Subcutaneous abdominal adipose tissue (tissue), 5 donors: ENCODE measurements around the gene KMT2C.
"Not testable (repeated sequence)": the region's sequence is repeated elsewhere in the genome, so short reads cannot be mapped to it uniquely, and the experiment has no call there.

ENCODE experiments used
- H3K27ac ChIP-seq: one replicate; pipeline ENCODE4 v1.7.0; 2013; ENCODE audit warnings: low read depth, mild to moderate bottlenecking, inconsistent platforms, low read length, moderate library complexity
- H3K27me3 ChIP-seq, 5 donors: one replicate each; pipeline ENCODE4 v1.7.0; 2013; ENCODE audit warnings: low read length in 5 of 5, inconsistent platforms in 1 of 5; ENCODE audit not compliant: control insufficient read depth in 5 of 5, insufficient read depth in 4 of 5
- H3K36me3 ChIP-seq, 5 donors: one replicate each; pipeline ENCODE4 v1.7.0; 2013; ENCODE audit warnings: low read length in 5 of 5; ENCODE audit not compliant: control insufficient read depth in 5 of 5, insufficient read depth in 5 of 5
- H3K4me1 ChIP-seq, 5 donors: one replicate each; pipeline ENCODE4 v1.7.0; 2013; ENCODE audit warnings: low read length in 5 of 5, mild to moderate bottlenecking in 3 of 5, moderate library complexity in 1 of 5; ENCODE audit not compliant: control insufficient read depth in 5 of 5, insufficient read depth in 5 of 5
- H3K4me3 ChIP-seq, 5 donors: one replicate each; pipeline ENCODE4 v1.7.0; 2013; ENCODE audit warnings: low read length in 5 of 5, low read depth in 1 of 5
- H3K9ac ChIP-seq, 5 donors: one replicate each; pipeline ENCODE4 v1.7.0; 2013; ENCODE audit warnings: low read length in 5 of 5, mild to moderate bottlenecking in 4 of 5, moderate library complexity in 3 of 5
- H3K9me3 ChIP-seq, 5 donors: one replicate each; pipeline ENCODE4 v1.7.0; 2013; ENCODE audit warnings: low read length in 5 of 5; ENCODE audit not compliant: control insufficient read depth in 5 of 5
- donor health status: healthy.
- donor health status: healthy.
- donor health status: healthy.
- donor health status: healthy.
- donor health status: healthy.

The KMT2C gene

DNA sequence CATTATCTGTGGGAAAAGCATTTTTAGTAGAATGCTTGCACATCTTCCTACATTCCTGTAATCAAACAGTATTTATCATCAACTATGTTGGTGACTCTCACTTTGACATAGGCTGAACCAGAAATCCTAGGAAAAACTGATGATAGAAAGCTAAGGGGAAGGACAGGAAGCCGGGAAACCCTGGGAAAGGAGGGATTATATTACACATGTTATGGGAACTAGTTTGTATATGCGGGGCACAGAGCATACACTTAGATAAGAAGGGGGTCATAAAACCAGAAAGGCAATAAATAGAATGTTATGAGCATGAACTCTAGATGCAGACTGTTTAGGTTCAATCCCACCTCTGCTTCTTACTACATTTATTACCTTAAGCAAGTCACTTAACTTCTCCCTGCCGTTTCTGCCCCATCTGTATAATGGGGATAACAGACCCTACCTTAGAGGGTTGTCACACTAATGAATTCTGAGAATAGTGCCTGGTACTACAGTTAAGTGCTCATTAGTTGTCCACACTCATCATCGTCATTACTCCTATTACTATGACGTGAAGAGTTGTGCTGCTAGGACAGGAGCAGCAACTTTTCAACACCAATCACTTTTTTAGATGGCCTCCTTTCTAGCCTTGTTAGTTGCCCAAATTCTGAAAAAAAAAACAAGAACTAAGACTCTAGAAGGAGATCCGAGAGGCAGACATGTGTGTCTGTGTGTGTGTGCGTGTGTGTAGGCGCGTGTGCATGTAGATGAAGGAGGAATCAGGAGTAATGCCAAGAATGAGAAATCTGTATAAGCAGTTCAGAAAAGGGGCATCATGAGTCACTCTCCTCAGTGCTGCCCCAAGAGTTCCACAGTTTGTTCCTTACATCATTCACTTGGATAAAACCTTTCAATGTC lies 52.2 kb downstream of the KMT2C start:
- Histone ChIP-seq H3K27ac (no peak overlapping the region), H3K4me3 (no peak overlapping the region), H3K9me3 (peaks cover 0 to 3% (median 0%) of the 10 kb centered on the region in 5 donors), H3K4me1 (peaks cover 0 to 12% (median 4%) of the 10 kb centered on the region in 5 donors), H3K36me3 (no peaks in the 10 kb centered on the region), H3K27me3 (no peaks in the 10 kb centered on the region), H3K9ac (no peak overlapping the region)

DNA sequence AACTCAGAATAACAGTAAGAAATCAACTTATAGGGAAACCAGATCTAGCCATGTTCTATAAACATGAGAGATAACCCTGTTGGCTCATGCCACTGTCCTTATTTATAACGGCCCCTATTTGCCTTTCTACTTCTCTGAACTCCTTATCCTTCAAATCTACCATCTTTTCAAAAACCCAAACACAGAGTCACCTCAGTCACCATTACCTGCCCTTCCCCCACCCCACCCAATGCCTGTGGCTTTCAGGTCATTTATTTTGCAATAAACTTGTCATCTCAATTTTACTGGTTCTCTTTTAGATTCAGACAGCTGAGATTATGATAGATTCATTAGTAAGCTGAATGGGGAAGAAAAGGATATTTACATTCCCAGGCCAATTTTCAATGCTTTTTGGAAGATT lies 53.6 kb downstream of the KMT2C start:
- Histone ChIP-seq H3K9me3 (peaks cover 0 to 3% (median 0%) of the 10 kb centered on the region in 5 donors), H3K9ac (no peak overlapping the region), H3K27me3 (no peaks in the 10 kb centered on the region), H3K4me1 (peaks cover 0 to 12% (median 4%) of the 10 kb centered on the region in 5 donors), H3K4me3 (no peak overlapping the region), H3K27ac (no peak overlapping the region), H3K36me3 (no peaks in the 10 kb centered on the region)

DNA sequence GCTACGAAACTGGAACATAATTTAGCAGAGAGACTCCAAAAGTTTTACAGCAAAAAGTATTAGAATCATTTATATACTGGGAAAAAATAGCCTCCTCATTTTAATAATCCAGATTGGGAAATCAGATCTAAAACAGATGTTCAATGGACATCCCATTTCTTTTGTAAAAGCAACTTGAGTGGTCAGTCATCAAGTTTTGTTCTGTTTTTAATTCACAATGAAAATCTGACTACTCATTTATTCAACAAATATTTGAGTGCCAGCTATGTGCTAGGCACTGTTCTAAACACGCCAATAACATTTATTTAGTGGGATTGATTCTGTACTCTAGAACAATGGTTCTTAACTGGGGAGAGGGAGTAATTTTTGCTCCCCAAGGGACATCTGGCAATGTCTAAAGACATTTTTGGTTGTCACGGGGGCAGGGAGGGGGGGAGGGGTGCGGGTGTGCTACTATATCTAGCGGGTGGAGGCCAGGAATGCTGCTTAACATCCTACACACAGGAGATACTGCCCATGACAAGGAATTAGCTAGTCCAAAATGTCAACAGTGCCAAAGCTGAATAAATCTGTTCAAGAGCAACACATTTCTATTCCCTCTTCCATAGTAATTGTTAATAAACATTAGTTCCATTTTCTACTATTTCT lies 54.7 kb downstream of the KMT2C start:
- H3K27me3 ChIP-seq, H3K4me3 ChIP-seq, H3K9ac ChIP-seq, H3K9me3 ChIP-seq, H3K36me3 ChIP-seq, H3K27ac ChIP-seq: not testable (repeated sequence)
- peaks cover 0 to 12% (median 4%) of the 10 kb centered on the region in 5 donors for H3K4me1 ChIP-seq

- H3K9ac ChIP-seq, H3K4me3 ChIP-seq, H3K9me3 ChIP-seq, H3K4me1 ChIP-seq, H3K27ac ChIP-seq, H3K27me3 ChIP-seq, H3K36me3 ChIP-seq: not testable (repeated sequence)
Measured at GRCh38 chr7:152378497-152378896, 57.3 kb downstream of the KMT2C start.

DNA sequence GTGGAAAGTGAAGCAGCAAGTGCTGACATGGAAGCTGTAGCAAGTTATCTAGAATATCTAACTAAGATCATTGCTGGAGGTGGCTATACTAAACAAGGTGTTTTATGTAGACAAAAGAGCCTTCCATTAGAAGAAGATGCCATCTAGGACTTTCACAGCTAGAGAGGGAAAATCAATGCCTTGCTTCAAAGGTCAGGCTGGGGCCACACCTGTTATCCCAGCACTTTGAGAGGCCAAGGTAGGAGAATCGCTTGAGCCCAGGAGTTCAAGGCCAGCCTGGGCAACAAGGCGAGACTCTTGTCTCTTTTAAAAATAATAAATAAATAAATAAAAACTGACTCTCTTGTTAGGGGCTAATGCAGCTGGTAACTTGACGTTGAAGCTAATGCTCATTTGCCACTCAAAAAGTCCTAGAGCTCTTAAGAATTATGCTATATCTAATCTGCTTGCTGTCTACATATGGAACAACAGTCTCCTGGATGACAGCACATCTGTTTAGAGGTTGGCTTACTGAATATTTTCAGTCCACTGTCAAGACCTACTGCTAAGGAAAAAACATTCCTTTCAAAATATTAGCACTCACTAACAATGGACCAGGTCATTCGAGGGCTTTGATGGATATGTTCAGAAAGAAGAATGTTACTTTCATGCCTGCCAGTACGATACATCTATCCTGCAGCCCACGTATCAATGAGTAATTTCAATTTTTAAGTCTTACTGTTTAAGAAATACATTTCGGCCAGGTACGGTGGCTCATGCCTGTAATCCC lies 58.9 kb downstream of the KMT2C start:
- H3K36me3 ChIP-seq, H3K9ac ChIP-seq, H3K4me3 ChIP-seq, H3K4me1 ChIP-seq, H3K27me3 ChIP-seq, H3K27ac ChIP-seq, H3K9me3 ChIP-seq: not testable (repeated sequence)

DNA sequence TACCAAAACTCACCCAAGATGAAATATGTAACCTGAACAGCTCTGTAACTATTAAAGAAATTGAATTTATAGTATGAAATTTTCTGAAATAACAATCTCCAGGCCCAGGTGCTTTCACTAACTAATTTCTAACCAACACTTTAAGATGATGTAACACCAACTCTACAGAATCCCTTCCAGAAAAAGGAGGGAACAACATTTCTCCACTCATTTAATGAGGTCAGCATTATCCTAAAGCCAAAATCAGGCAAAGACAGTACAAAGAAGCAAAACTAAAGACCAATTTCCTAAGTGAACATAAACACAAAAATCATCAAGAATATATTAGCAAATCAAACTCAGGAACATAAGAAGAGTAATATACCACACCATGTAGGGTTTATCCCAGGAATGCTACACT lies 65.5 kb downstream of the KMT2C start:
- Histone ChIP-seq H3K4me3 (no peak overlapping the region), H3K27me3 (no peaks in the 10 kb centered on the region), H3K27ac (no peak overlapping the region), H3K4me1 (peaks cover 0 to 27% (median 6%) of the 10 kb centered on the region in 5 donors), H3K9ac (no peak overlapping the region), H3K36me3 (peaks cover 0 to 3% (median 0%) of the 10 kb centered on the region in 5 donors), H3K9me3 (no peaks in the 10 kb centered on the region)

DNA sequence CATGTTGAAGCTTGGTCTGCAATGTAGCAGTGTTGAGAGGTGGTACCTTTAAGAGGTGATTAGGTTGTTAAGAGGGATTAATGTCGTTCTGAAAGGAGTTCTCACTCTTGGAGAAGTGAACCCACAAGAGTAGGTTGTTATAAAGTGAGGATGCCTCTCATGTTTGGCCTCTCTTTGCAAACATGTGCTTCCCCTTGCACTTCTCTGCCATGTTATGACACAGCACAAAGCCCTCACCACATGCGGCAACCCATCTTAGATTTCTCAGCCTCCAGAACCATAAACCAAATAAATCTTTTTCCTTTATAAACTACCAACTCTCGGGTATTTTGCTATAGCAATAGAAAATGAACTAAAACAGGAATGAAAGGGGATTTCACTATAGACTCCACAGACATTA lies 66.3 kb downstream of the KMT2C start:
- H3K36me3 ChIP-seq = peaks cover 0 to 3% (median 0%) of the 10 kb centered on the region in 5 donors
- no peaks in the 10 kb centered on the region for H3K9me3 ChIP-seq
- no peaks in the 10 kb centered on the region for H3K27me3 ChIP-seq
- peaks cover 0 to 27% (median 6%) of the 10 kb centered on the region in 5 donors for H3K4me1 ChIP-seq
- H3K9ac ChIP-seq = no peak overlapping the region
- H3K27ac ChIP-seq = no peak overlapping the region
- H3K4me3 ChIP-seq = no peak overlapping the region

GRCh38 chr7:152367170-152367569 lies 68.6 kb downstream of the KMT2C start:
- H3K4me1 ChIP-seq = peaks cover 0 to 44% (median 15%) of the 10 kb centered on the region in 5 donors
- no peak overlapping the region for H3K9ac ChIP-seq
- no peaks in the 10 kb centered on the region for H3K27me3 ChIP-seq
- no peak overlapping the region for H3K27ac ChIP-seq
- H3K36me3 ChIP-seq = peaks cover 0 to 3% (median 0%) of the 10 kb centered on the region in 5 donors
- no peak overlapping the region for H3K4me3 ChIP-seq
- no peaks in the 10 kb centered on the region for H3K9me3 ChIP-seq

- Histone ChIP-seq H3K4me3 (no peak overlapping the region), H3K27me3 (no peaks in the 10 kb centered on the region), H3K9ac (no peak overlapping the region), H3K27ac (no peak overlapping the region), H3K4me1 (peaks cover 0 to 49% (median 15%) of the 10 kb centered on the region in 5 donors), H3K9me3 (no peaks in the 10 kb centered on the region), H3K36me3 (peaks cover 0 to 3% (median 0%) of the 10 kb centered on the region in 5 donors)
Measured at GRCh38 chr7:152366662-152367061, 69.1 kb downstream of the KMT2C start.
